HG03064 (cell line): ENCODE measurements around the gene NPY4R.
A peak's percentile ranks its signal among the peaks of the same experiment; 100 is the strongest.
"Not testable (repeated sequence)": the region's sequence is repeated elsewhere in the genome, so short reads cannot be mapped to it uniquely, and the experiment has no call there.

Experiments used
- ATAC-seq: cut with Tn5 transposase; IDR thresholded peaks from one replicate; pipeline ENCODE4 v1.9.1; 2021; ENCODE audit warnings: low read depth; ENCODE audit not compliant: unreplicated experiment

Gene NPY4R

DNA sequence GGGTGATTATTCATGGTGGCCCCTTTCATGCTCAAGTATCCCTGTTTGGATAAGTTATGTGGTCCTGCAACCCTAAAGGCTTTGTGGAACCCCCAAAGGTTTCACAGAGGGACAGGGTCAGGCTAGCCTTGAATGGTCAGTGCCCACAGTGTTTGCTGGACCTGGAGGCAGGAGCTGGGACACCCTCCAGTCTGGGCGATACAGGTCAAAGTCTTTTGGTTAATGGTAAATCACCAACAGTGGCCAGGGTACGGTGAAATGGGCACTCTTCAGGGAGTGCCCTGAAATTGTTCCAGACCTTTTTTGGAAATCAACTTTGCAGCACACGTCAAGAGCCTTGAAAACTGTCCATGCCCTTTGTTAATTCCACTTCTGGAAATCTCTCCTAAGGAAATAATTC, 8.7 kb downstream of the NPY4R start:
- not testable (repeated sequence) for ATAC-seq

DNA sequence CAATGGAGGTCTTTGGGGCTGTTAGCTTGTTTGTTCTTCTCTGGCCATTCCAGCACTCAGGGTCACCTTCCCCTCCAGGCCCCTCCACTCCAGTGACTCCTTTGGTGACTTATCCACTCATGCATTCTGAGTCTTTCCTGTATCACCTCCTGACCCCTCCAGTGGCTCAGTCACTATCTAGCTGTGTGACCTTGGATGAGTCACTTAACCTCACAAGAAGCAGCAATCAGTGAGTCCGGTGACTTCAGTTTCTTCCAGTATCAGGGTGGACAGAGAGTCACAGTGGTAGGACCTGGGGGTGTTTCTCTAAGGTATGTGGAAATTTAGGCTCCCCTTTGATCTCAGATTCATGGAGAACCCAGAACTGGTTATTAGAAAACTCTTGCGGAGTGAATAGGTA, 9.8 kb downstream of the NPY4R start:
- not testable (repeated sequence) for ATAC-seq

- not testable (repeated sequence) for ATAC-seq
Observed at GRCh38 chr10:46451365-46451764, 14.4 kb downstream of the NPY4R start.

GRCh38 chr10:46450829-46451228, 14.9 kb downstream of the NPY4R start:
- not testable (repeated sequence) for ATAC-seq

DNA sequence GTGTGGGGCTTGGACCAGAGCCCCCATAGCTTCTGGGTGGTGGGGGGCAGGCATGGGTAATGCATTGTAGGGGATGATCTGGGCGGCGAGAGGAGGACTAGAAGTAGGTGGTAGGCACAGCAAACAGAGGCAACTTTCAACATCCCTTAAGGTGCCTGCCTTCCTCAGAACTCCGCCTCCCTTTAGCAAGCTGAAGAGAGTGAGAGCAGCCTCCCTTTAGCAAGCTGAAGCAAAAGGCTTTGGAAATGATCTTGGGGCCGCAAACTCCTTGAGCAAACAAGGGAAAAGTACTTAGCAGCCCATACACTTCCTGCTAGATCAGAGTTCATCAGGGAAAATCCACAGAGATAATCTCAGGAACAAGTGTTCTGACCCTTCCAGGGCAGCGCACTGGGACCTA, 18.3 kb downstream of the NPY4R start:
- not testable (repeated sequence) for ATAC-seq

DNA sequence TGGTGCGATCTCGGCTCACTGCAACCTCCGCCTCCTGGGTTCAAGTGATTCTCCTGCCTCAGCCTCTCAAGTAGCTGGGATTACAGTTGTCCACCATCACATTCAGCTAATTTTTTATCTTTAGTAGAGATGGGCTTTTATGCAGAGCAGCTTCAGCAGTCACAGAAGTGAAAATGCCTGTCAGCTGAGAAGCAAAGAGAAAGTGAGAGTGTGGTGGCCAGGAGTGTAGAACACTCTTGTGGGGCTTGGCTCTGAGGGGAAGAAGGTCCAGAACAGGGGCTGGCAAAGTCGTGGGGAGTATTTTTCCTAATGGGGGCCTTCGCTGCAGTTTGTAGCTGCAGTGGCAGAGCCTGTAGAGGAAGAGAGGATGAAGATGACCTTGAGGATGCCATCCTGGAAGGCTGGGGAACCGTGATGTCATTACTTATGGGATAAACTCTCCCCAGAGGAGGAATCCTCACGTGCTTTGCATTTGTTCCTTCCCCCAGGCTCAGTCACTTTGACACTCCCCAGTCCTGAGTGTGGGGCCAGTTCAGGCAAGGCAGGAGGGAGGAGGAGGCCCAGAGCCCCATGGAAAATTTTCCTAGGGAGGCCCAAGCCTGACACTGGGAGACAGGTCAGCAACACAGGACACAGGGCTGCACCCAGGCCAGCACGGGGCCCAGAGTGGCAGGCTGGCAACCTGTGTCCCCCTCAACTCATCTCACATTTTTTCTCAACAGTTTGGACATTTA, 20.2 kb downstream of the NPY4R start:
- not testable (repeated sequence) for ATAC-seq

DNA sequence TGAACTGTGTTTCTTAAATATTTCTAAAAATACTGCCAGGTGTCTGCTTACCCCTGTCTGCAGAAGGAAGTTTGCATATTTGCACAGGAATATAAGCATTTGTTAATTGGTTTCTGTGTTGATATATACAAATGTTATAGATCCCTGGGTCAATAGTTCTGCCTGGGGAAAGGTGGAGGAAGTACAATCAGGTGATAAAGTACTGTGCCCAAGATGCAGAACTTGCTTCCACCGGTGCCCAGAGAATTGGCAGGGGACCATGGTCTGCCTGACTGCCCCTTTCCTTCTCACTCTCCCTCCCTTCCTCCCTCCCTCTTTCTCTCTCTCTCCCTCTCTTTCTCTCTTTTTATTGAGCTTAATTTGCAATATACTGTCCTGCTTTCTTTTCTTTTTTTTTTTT, 22.3 kb downstream of the NPY4R start:
- not testable (repeated sequence) for ATAC-seq

DNA sequence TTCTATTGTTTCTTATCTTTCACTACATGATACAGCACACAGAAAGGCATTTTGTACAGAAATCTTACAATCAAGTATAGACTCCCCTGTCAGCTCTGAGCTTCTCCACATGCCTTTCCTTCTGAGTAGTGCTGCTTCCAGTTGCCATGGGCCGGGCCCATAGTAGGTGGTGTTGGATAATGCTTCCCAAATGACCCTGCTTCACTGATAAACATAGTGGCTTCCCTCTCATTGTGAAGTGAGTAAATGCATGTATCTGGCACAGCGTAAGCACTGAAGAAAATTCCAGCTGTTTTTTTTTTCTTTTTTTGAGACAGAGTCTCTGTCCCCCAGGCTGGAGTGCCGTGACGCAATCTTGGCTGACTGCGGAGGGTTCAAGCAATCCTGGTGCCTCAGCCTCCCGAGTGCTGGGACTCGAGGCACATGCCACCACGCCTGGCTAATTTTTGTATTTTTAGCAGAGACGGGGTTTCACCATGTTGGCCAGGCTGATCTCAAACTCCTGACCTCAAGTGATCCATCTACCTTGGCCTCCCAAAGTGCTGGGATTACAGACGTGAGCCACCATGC, 23.0 kb downstream of the NPY4R start:
- not testable (repeated sequence) for ATAC-seq

DNA sequence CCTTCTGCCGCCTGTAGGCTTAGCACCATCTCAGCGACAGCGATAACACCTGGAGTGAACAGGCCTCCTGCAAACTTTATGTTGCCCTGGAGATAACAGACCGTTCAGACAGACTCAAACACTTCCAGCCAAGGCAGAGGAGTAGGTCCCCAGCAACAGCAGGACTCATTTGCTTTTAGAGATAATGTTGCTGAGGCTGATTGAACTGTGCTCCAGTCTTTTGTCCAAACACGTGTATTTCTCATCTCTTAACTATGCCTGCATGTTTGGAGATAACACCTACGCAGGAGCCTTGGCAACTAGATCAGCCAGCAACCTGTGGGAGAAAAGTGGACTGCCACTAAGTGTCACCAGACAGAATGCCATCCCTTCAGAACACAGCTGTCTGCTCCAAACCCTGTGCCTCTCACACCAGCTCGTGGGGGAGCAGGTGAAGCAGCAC, 23.9 kb downstream of the NPY4R start:
- ATAC-seq = not testable (repeated sequence)

- ATAC-seq = not testable (repeated sequence)
Observed at GRCh38 chr10:46440942-46441341, 24.8 kb downstream of the NPY4R start.

DNA sequence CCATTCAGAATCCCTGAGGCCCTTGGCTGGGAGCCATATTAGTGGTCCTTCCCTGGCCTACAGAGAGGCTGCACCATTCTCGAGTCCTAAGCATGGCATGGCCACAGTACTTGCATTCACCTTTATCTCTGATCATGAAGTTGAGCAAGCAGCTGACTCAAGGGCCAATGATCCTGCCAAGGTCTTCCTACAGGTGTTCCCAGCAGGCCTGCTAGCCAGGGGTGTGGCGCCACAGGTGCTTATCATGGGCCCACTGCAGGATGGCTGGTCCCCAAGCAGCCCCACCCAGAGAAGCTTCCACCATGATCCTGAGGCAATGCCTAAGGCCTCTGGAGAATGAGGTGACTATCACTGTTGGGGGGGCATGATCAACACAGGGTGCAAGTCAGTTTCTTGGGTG, 42.2 kb downstream of the NPY4R start:
- ATAC-seq = not testable (repeated sequence)

DNA sequence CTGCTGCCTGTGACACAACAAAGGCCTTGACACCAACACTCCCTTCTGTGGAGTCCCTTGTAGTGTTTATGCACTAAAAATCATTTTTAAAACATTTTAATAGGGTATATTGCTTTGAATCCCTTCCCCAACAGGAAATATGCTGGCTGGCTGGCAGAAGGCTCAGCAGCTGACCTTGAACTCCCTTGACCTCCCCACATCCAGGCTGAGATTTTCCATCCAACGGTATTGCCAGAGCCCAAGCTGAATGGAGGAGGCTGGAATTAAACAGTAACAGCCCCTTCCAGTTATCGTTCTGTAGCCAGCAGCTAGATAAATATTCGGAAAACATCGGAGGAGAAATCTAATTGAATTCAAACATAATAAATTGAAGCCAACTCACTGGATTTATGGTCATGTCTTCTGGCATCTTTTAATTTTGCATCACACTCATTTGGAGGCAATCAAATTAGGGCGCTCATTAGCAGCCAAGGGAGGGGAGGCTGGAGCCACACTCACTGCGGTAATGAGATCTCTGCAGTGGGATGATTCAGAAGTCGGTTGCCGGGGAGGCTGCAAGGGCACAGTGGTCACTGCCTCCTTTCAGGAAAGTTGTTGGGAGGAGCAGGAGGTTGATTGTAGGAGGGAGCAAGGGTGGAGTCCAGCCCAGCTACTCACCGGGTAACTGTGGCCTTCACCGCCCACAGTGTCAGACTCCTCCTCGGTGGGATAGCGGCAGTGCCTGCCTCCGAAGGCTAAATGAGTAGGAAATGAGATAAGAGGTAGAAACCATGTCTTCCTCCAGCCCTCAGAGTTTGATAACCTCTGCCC, 46.0 kb downstream of the NPY4R start:
- not testable (repeated sequence) for ATAC-seq

DNA sequence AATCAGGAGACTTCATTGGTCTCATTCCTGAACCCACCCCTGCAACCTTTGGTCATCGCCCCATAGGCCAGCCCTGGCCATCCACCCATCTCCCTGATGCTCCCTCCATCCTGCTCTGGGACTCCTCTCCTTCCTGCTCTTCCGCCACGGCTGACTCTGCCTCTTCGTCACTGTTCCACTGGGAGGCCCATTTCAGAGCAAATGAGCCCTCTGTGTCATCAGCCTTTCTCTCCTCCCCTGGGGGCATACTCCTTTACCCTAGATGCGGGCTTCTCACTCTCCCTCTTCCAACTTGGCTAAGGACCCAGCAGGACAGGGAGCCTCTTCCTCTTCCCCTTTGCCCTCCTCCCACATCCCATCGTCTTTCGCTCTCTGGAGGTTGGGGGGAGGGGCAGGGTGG, 47.5 kb downstream of the NPY4R start:
- ATAC-seq = not testable (repeated sequence)

- peak; percentile 85 for ATAC-seq
Observed at GRCh38 chr10:46415291-46415690, 50.5 kb downstream of the NPY4R start.

DNA sequence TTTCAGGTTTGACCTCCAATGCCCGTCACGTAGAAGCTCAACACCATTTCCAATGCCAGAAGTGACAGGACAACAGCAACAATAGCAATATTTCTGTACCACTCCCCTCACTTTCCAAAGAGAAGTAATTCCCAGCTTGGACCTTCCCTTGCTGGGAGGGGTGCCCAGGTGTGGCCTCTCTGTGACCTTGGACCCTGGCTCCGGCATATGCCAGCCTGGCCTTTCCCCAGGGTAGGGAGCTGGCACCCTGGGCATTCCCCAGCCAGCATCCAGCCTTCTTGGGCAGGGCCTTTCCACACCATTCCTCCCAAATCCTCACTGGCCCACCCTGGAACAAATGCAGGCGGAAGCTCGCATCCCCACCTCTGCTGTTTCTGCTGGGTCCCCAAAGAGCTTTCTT, 53.1 kb downstream of the NPY4R start:
- ATAC-seq = not testable (repeated sequence)

GRCh38 chr10:46411123-46411522, 54.6 kb downstream of the NPY4R start:
- not testable (repeated sequence) for ATAC-seq
